ENCODE results near the gene RNASE12.

DNA sequence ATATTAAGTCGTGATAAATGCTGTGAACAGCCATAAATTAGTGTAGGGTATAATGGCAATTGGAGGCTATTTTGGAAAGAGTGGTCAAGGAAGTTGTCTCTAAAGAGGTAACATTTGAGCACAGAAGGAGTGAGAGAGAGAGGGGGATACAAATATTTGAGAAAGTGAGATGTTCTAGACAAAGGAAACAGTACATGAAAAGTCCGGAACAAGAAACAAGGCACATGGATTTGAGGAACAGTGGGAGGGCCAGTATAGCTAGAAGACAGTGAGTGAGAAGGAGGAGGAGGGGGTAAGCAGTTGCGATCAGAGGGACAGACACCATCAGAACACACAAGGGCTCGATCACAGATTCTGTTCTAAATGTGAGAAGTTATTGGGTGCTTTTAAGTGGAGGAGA, 20.1 kb upstream of the RNASE12 start:
- TF ChIP-seq CTCF (IDR thresholded peaks at IDR 0.05) (no peak), POLR2A (IDR thresholded peaks at IDR 0.05) (no peak)
